H9 (cell line): ENCODE measurements around the gene UBE3C. TPM values are rescaled to one million over a fixed set of nuclear protein-coding genes. Genes with fewer than 3 reads are reported as not detected.
A peak's percentile ranks its signal among the peaks of the same experiment; 100 is the strongest.

Experiments
- DNase-seq: peaks from one replicate; pipeline ENCODE4 v3.0.0-alpha.2; 2017
- H2AFZ ChIP-seq: one replicate; pipeline ENCODE4 v1.6.1; 2013; ENCODE audit warnings: mild to moderate bottlenecking, low read length, control low read depth, moderate library complexity
- H2AK5ac ChIP-seq: 2 replicates; pipeline ENCODE4 v1.6.1; 2013; ENCODE audit warnings: low read length, control low read depth, mixed read lengths; ENCODE audit not compliant: insufficient read length
- H2BK120ac ChIP-seq: one replicate; pipeline ENCODE4 v1.6.1; 2013; ENCODE audit warnings: low read depth, mild to moderate bottlenecking, low read length, control low read depth, inconsistent platforms; ENCODE audit not compliant: poor library complexity, severe bottlenecking
- H2BK12ac ChIP-seq: 2 replicates; pipeline ENCODE4 v1.6.1; 2013; ENCODE audit warnings: low read length, control low read depth, mixed read lengths, low read depth; ENCODE audit not compliant: insufficient read length
- H2BK15ac ChIP-seq: 2 replicates; pipeline ENCODE4 v1.6.1; 2013; ENCODE audit warnings: low read depth, low read length, control low read depth
- H2BK20ac ChIP-seq: one replicate; pipeline ENCODE4 v1.6.1; 2013; ENCODE audit warnings: low read depth, mild to moderate bottlenecking, low read length, control low read depth, inconsistent platforms; ENCODE audit not compliant: poor library complexity, severe bottlenecking
- H2BK5ac ChIP-seq: 2 replicates; pipeline ENCODE4 v1.6.1; 2013; ENCODE audit warnings: low read length, control low read depth, mixed read lengths; ENCODE audit not compliant: insufficient read length
- H3K14ac ChIP-seq: 2 replicates; pipeline ENCODE4 v1.6.1; 2013; ENCODE audit warnings: low read length, control low read depth; ENCODE audit not compliant: insufficient read depth
- H3K18ac ChIP-seq: 2 replicates; pipeline ENCODE4 v1.6.1; 2013; ENCODE audit warnings: low read depth, mild to moderate bottlenecking, mixed read lengths, low read length, control low read depth; ENCODE audit not compliant: insufficient read length
- H3K23ac ChIP-seq: 2 replicates; pipeline ENCODE4 v1.6.1; 2013; ENCODE audit warnings: low read length, control low read depth, mixed read lengths, low read depth; ENCODE audit not compliant: insufficient read length
- H3K23me2 ChIP-seq: 2 replicates; pipeline ENCODE4 v1.6.1; 2013; ENCODE audit warnings: low read depth, mild to moderate bottlenecking, mixed read lengths, low read length, control low read depth; ENCODE audit not compliant: insufficient read length, poor library complexity, severe bottlenecking
- H3K27ac ChIP-seq: 2 replicates; pipeline ENCODE4 v1.5.1; 2013; ENCODE audit warnings: low read length, control low read depth, mixed read lengths, low read depth; ENCODE audit not compliant: insufficient read length
- H3K27me3 ChIP-seq: 2 replicates; pipeline ENCODE4 v1.6.1; 2013; ENCODE audit warnings: low read length, control low read depth, inconsistent platforms; ENCODE audit not compliant: insufficient read depth
- H3K4ac ChIP-seq: 2 replicates; pipeline ENCODE4 v1.6.1; 2013; ENCODE audit warnings: low read depth, mild to moderate bottlenecking, control low read depth, inconsistent platforms, low read length, moderate library complexity
- H3K4me1 ChIP-seq: 2 replicates; pipeline ENCODE4 v1.6.1; 2013; ENCODE audit warnings: low read length, control low read depth, inconsistent platforms; ENCODE audit not compliant: insufficient read depth
- H3K4me2 ChIP-seq: 2 replicates; pipeline ENCODE4 v1.6.1; 2013; ENCODE audit warnings: low read length, control low read depth, mixed read lengths; ENCODE audit not compliant: insufficient read length, insufficient read depth
- H3K56ac ChIP-seq: 2 replicates; pipeline ENCODE4 v1.6.1; 2013; ENCODE audit warnings: low read depth, mild to moderate bottlenecking, mixed read lengths, low read length, control low read depth; ENCODE audit not compliant: insufficient read length
- H3K79me1 ChIP-seq: 2 replicates; pipeline ENCODE4 v1.6.1; 2013; ENCODE audit warnings: low read depth, mild to moderate bottlenecking, moderate library complexity, low read length, control low read depth, inconsistent platforms; ENCODE audit not compliant: insufficient read depth, poor library complexity, severe bottlenecking
- H3K79me2 ChIP-seq: 2 replicates; pipeline ENCODE4 v1.6.1; 2013; ENCODE audit warnings: low read length, control low read depth, inconsistent platforms; ENCODE audit not compliant: insufficient read depth
- H3K9ac ChIP-seq: 2 replicates; pipeline ENCODE4 v1.6.1; 2013; ENCODE audit warnings: low read length, control low read depth, mixed read lengths; ENCODE audit not compliant: insufficient read length; ENCODE audit errors: extremely low read depth
- H3K9me3 ChIP-seq: one replicate; pipeline ENCODE4 v1.6.1; 2013; ENCODE audit warnings: low read depth, low read length, inconsistent platforms; ENCODE audit not compliant: control insufficient read depth
- H3T11ph ChIP-seq: one replicate; pipeline ENCODE4 v1.6.1; 2013; ENCODE audit warnings: mild to moderate bottlenecking, low read length, control low read depth, inconsistent platforms
- H4K20me1 ChIP-seq: one replicate; pipeline ENCODE4 v1.6.1; 2013; ENCODE audit not compliant: control insufficient read depth, insufficient read length, insufficient read depth
- H4K5ac ChIP-seq: 2 replicates; pipeline ENCODE4 v1.6.1; 2013; ENCODE audit warnings: low read depth, mild to moderate bottlenecking, mixed read lengths, low read length, control low read depth; ENCODE audit not compliant: insufficient read length
- H4K8ac ChIP-seq: replicated peaks from 2 replicates; pipeline ENCODE4 v1.6.1; 2013; ENCODE audit warnings: low read length, control low read depth, mixed read lengths, low read depth; ENCODE audit not compliant: insufficient read length
- H4K91ac ChIP-seq: 2 replicates; pipeline ENCODE4 v1.6.1; 2013; ENCODE audit warnings: low read depth, mild to moderate bottlenecking, moderate library complexity, mixed read lengths, low read length, control low read depth; ENCODE audit not compliant: insufficient read length
- H3K27ac Mint-ChIP-seq, 3 experiments: 2 replicates in 2 of 3; 3 replicates in 1 of 3; pipeline ENCODE4 v1.8.0; 2020 to 2021; ENCODE audit warnings: mixed read lengths in 3 of 3, mild to moderate bottlenecking in 1 of 3, moderate library complexity in 1 of 3
- H3K27me3 Mint-ChIP-seq: 2 replicates; pipeline ENCODE4 v1.8.0; 2021; ENCODE audit warnings: low read depth, mild to moderate bottlenecking, moderate library complexity, mixed read lengths
- H3K36me3 Mint-ChIP-seq, 3 experiments: 2 replicates in 2 of 3; 3 replicates in 1 of 3; pipeline ENCODE4 v1.8.0; 2020 to 2021; ENCODE audit warnings: low read depth in 3 of 3, mixed read lengths in 3 of 3; ENCODE audit not compliant: insufficient read depth in 1 of 3
- H3K4me1 Mint-ChIP-seq, 2 experiments: 2 replicates each; pipeline ENCODE4 v1.8.0; 2020; ENCODE audit warnings: mixed read lengths in 2 of 2
- H3K4me3 Mint-ChIP-seq, 2 experiments: 2 replicates in 1 of 2; 3 replicates in 1 of 2; pipeline ENCODE4 v1.8.0; 2020 to 2021; ENCODE audit warnings: mild to moderate bottlenecking in 2 of 2, mixed read lengths in 2 of 2, moderate library complexity in 1 of 2
- H3K9me3 Mint-ChIP-seq, 2 experiments: 2 replicates in 1 of 2; 3 replicates in 1 of 2; pipeline ENCODE4 v1.8.0; 2020; ENCODE audit warnings: mild to moderate bottlenecking in 2 of 2, mixed read lengths in 2 of 2, moderate library complexity in 1 of 2
- WGBS: extraction: QIAGEN DNeasy Blood & Tissue Kit; methylation state at CpG from one replicate; pipeline ENCODE4 v1.1.7; 2013; ENCODE audit warnings: missing lambda C conversion rate, low lambda C conversion rate, mixed read lengths; ENCODE audit not compliant: insufficient read length; ENCODE audit errors: extremely low coverage; 5-methylcytosine and 5-hydroxymethylcytosine counted together
- total RNA-seq: library from RNA; stranded (reverse); gene quantifications from 2 replicates; pipeline ENCODE4 v1.2.1, GENCODE V29; 2021
- TF ChIP-seq, protein P1 (sequence below): fragments of 200-600 bp; sonication (generic); conservative IDR thresholded peaks from 3 replicates; pipeline ENCODE4 v1.8.0; 2021; ENCODE audit warnings: antibody characterized with exemption, mild to moderate bottlenecking

The UBE3C gene
- total RNA-seq, 1 experiment from 2014 or later = 63.3 TPM

DNA sequence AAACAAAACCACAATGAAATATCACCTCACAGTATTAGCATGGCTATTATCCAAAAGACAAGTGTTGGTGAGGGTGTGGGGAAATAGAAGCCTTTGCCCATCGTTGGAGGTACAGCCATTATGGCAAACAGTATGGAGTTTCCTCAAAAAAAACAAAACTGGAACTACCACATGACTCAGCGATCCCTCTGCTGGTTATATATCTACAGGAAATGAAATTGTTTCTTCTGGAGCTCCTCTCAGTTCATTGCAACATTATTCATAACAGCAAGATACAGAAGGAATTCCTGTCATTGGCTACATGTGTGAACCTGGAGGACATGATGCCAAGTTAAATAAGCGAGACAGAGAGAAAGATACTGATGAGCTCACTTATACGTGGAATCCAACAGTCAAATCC is 2.4 kb upstream of the UBE3C start:
- H3K4me2 ChIP-seq = no peak overlapping the region
- TF ChIP-seq, protein P1, sequence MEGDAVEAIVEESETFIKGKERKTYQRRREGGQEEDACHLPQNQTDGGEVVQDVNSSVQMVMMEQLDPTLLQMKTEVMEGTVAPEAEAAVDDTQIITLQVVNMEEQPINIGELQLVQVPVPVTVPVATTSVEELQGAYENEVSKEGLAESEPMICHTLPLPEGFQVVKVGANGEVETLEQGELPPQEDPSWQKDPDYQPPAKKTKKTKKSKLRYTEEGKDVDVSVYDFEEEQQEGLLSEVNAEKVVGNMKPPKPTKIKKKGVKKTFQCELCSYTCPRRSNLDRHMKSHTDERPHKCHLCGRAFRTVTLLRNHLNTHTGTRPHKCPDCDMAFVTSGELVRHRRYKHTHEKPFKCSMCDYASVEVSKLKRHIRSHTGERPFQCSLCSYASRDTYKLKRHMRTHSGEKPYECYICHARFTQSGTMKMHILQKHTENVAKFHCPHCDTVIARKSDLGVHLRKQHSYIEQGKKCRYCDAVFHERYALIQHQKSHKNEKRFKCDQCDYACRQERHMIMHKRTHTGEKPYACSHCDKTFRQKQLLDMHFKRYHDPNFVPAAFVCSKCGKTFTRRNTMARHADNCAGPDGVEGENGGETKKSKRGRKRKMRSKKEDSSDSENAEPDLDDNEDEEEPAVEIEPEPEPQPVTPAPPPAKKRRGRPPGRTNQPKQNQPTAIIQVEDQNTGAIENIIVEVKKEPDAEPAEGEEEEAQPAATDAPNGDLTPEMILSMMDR = peak; percentile 30; the same call in 2 of the 3 replicates
- no peak overlapping the region for H3K9ac ChIP-seq
- H2BK12ac ChIP-seq = no peak overlapping the region
- Mint-ChIP-seq H3K27ac (peak overlapping the region in 1 of 3 experiments; percentile 22; a peak in 1 of 7 replicates), H3K4me3 (no peak overlapping the region), H3K27me3 (peaks cover 12% of the 10 kb centered on the region), H3K9me3 (no peaks in the 10 kb centered on the region), H3K36me3 (peaks cover 10 to 15% (median 12%) of the 10 kb centered on the region in 3 experiments; a peak in 6 of 7 replicates), H3K4me1 (peaks cover 14 to 16% of the 10 kb centered on the region in 2 experiments)
- no peak overlapping the region for H2AK5ac ChIP-seq
- H3K79me2 ChIP-seq = peaks cover 21% of the 10 kb centered on the region
- no peak overlapping the region for H4K5ac ChIP-seq
- H3K27ac ChIP-seq = no peak overlapping the region
- peaks cover 8% of the 10 kb centered on the region for H3K79me1 ChIP-seq
- H3K27me3 ChIP-seq = no peaks in the 10 kb centered on the region
- no peaks in the 10 kb centered on the region for H3K9me3 ChIP-seq
- no peak overlapping the region for H2BK20ac ChIP-seq
- no peak overlapping the region for H2BK120ac ChIP-seq
- no peak overlapping the region for H3K56ac ChIP-seq
- no peak overlapping the region for H4K91ac ChIP-seq
- no peak overlapping the region for H3T11ph ChIP-seq
- H2BK5ac ChIP-seq = no peak overlapping the region
- WGBS = no CpG with 5 or more reads among the region's 4 CpGs
- H3K4me1 ChIP-seq = peaks cover 8% of the 10 kb centered on the region; the same call in 1 of the 2 replicates
- H3K18ac ChIP-seq = no peak overlapping the region
- H3K23ac ChIP-seq = no peak overlapping the region
- DNase-seq = no peak
- H3K23me2 ChIP-seq = peaks cover 14% of the 10 kb centered on the region
- H2BK15ac ChIP-seq = no peak overlapping the region
- H4K8ac ChIP-seq = no peak overlapping the region
- no peak overlapping the region for H3K4ac ChIP-seq
- no peak overlapping the region for H2AFZ ChIP-seq
- no peak overlapping the region for H3K14ac ChIP-seq
- H4K20me1 ChIP-seq = no peaks in the 10 kb centered on the region
